ENCODE data around the gene WDFY4.
"Not testable (repeated sequence)": the region's sequence is repeated elsewhere in the genome, so short reads cannot be mapped to it uniquely, and the experiment has no call there.

The WDFY4 gene

DNA sequence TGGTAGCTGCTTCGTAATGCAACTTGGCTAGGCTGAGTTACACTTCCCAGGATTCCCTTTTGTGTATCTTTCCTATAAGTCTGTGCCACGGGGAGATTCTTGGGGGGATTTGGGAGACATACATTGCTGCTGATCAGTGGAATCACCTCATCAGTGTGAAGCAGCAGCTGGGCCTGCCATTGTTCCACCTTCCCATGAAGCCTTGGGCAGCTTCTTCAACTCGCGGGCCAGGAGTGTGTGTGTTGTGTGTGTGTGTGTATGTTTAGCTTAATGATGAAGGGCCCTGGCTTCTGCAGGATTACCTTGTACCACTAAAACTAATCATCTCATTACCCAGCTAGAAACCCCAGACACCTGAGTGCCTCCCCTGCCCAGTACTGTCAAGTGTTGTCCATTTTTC is 46.5 kb upstream of the WDFY4 start:
- Histone ChIP-seq H3K9me3 (ENCODE audit: severe bottlenecking) (peaks cover 5% of the 10 kb centered on the region), H3K4me3 (ENCODE audit: low read depth, low read length) (no peak overlapping the region), H3K36me3 (no peaks in the 10 kb centered on the region), H3K27me3 (ENCODE audit: insufficient read depth, low read depth, severe bottlenecking) (no peaks in the 10 kb centered on the region), H3K27ac (no peak overlapping the region)
- TF ChIP-seq, protein P1, sequence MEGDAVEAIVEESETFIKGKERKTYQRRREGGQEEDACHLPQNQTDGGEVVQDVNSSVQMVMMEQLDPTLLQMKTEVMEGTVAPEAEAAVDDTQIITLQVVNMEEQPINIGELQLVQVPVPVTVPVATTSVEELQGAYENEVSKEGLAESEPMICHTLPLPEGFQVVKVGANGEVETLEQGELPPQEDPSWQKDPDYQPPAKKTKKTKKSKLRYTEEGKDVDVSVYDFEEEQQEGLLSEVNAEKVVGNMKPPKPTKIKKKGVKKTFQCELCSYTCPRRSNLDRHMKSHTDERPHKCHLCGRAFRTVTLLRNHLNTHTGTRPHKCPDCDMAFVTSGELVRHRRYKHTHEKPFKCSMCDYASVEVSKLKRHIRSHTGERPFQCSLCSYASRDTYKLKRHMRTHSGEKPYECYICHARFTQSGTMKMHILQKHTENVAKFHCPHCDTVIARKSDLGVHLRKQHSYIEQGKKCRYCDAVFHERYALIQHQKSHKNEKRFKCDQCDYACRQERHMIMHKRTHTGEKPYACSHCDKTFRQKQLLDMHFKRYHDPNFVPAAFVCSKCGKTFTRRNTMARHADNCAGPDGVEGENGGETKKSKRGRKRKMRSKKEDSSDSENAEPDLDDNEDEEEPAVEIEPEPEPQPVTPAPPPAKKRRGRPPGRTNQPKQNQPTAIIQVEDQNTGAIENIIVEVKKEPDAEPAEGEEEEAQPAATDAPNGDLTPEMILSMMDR (IDR thresholded peaks at IDR 0.05; ENCODE audit: low read depth, low read length), result no peak
- DNase-seq, result no peak

DNA sequence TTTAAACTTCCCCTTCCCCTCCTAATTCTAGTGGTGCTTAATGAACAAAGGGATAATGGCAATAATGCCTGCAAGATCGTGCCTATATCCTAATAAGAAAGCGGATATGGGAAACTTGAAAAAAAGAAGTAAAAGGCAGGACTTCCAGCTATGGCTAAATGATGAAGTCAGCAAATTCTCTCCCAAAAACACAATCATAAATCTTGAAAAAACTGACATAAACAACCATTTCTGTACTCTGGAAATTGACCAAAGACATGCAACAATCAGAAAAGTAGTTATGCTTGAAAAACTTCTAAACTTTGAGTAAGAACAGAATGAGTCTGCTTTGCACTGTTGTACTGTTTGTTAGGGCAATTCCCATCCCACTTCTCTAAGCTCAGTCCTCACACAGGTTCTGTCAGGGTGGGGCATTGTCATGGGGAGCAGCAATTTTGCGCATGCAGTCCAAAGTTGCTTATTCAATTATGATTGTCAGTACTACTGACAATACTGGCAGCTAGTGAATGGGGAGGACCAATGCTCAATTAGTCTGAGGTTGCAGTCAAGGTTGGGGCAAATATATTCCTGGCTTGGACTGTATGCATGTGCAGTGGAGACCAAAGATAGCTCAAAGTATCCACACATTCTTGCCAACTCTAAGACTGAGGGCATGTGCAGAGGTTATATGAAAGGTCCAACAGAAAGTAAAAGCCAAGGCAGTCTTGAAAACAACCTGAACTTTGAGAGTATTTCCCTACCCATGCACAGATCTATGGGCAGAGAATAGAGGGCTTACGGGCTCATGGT is 45.7 kb upstream of the WDFY4 start:
- Histone ChIP-seq H3K4me3 (ENCODE audit: low read depth, low read length) (no peak overlapping the region), H3K36me3 (no peaks in the 10 kb centered on the region), H3K9me3 (ENCODE audit: severe bottlenecking) (peaks cover 6% of the 10 kb centered on the region), H3K27me3 (ENCODE audit: insufficient read depth, low read depth, severe bottlenecking) (no peaks in the 10 kb centered on the region), H3K27ac (no peak overlapping the region)
- no peak for DNase-seq
- TF ChIP-seq, protein P1 (IDR thresholded peaks at IDR 0.05; ENCODE audit: low read depth, low read length), result no peak

DNA sequence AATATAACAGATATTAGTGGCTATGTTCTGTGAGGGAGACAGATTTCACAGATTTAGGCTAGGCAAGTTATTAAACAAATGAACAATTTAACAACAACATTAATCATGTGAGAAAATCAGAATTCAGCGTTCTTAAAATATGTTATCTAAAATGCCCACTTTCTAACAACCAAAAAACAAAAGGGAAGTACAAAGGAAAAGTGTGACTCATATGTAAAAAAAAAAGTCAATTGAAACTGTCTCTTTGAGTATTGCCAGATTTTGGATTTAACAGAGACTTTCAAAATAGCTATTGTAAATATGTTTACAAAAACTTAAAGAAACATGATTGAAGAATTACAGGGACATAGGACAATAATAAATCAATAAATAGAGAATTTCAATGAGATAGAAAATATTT is 45.0 kb upstream of the WDFY4 start:
- no peak overlapping the region for H3K4me3 ChIP-seq (ENCODE audit: low read depth, low read length)
- no peak overlapping the region for H3K27ac ChIP-seq
- peaks cover 6% of the 10 kb centered on the region for H3K9me3 ChIP-seq (ENCODE audit: severe bottlenecking)

DNA sequence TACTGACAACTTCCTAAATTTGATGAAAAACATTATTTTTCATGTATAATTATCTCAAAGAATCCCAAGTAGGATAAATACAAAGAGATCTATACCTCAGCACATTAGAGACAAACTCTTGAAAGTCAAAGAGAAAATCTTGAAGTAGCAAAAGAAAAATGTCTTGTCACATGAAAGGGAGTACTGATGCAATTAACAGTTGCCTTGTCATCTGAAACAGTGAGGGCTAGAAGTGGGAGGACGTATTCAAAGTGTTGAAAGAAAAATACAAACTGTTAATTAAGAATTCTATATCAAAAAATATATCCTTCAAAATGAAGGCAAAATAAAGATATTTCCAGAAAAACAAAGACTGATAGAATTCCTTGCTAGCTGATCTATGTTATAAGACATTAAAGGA is 44.3 kb upstream of the WDFY4 start:
- H3K9me3 ChIP-seq (ENCODE audit: severe bottlenecking), result peaks cover 6% of the 10 kb centered on the region
- TF ChIP-seq, protein P1 (IDR thresholded peaks at IDR 0.05; ENCODE audit: low read depth, low read length), result no peak
- H3K27me3 ChIP-seq (ENCODE audit: insufficient read depth, low read depth, severe bottlenecking), result no peaks in the 10 kb centered on the region
- H3K36me3 ChIP-seq, result no peaks in the 10 kb centered on the region
- no peak overlapping the region for H3K4me3 ChIP-seq (ENCODE audit: low read depth, low read length)
- no peak for DNase-seq
- no peak overlapping the region for H3K27ac ChIP-seq

More for the DNA sequence above, 45.0 kb upstream of the WDFY4 start:
- no peak for DNase-seq
- Histone ChIP-seq H3K36me3 (no peaks in the 10 kb centered on the region), H3K27me3 (ENCODE audit: insufficient read depth, low read depth, severe bottlenecking) (no peaks in the 10 kb centered on the region)
- TF ChIP-seq, protein P1 (IDR thresholded peaks at IDR 0.05; ENCODE audit: low read depth, low read length), result no peak

DNA sequence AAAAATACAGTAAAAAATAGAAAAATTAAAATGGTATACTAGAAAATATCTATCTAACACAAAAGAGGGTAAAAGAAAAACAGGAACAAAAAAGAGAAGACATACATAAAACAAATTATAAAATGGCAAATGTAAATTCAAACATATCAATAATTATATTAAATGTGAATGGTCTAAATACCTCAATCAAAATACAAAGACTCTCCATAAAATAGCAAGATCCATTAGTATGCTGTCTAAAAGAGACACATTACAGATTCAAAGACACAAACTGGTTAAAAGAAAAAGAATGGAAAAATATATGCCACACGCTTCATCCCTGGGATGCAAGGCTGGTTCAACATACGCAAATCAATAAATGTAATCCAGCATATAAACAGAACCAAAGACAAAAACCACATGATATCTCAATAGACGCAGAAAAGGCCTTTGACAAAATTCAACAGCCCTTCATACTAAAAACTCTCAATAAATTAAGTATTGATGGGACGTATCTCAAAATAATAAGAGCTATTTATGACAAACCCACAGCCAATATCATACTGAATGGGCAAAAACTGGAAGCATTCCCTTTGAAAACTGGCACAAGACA is 43.5 kb upstream of the WDFY4 start:
- not testable (repeated sequence) for DNase-seq; H3K36me3 ChIP-seq; H3K27me3 ChIP-seq (ENCODE audit: insufficient read depth, low read depth, severe bottlenecking); H3K4me3 ChIP-seq (ENCODE audit: low read depth, low read length); H3K9me3 ChIP-seq (ENCODE audit: severe bottlenecking); H3K27ac ChIP-seq

DNA sequence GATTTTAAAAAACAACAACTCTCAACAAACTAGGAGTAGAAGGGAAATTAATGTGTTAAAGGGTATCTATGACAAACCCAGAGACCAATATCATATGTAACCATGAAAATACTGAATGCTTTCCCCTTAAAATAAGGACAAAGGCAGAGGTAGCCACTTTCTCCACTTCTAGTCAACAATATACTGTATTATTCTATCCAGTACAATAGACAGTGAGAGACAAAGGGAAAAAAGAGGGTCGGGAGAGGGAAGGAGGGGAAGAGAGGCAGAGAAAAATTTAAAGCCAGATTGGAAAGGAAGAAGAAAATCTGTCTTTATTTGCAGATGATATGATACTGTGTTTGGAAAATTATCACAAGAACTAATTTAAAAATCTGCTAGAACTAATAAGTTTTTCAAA is 39.1 kb upstream of the WDFY4 start:
- H3K9me3 ChIP-seq (ENCODE audit: severe bottlenecking), result peaks cover 6% of the 10 kb centered on the region
- H3K27ac ChIP-seq, result no peak overlapping the region
- H3K27me3 ChIP-seq (ENCODE audit: insufficient read depth, low read depth, severe bottlenecking), result no peaks in the 10 kb centered on the region
- no peaks in the 10 kb centered on the region for H3K36me3 ChIP-seq
- no peak for DNase-seq
- H3K4me3 ChIP-seq (ENCODE audit: low read depth, low read length), result no peak overlapping the region
- TF ChIP-seq, protein P1 (IDR thresholded peaks at IDR 0.05; ENCODE audit: low read depth, low read length), result no peak

DNA sequence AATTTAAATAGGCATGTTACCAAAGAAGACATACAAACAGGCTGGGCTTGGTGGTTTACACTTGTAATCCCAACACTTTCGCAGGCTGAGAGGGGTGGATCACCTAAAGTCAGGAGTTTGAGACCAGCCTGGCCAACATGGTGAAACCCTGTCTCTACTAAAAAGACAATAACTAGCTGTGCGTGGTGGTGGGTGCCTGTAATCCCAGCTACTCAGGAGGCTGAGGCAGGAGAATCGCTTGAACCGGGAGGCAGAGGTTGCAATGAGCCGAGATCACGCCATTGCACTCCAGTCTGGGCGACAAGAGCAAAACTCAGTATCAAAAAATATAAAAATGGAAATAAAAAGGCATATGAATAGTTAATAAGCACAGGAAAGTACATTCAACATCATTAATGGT is 37.6 kb upstream of the WDFY4 start:
- DNase-seq; H3K36me3 ChIP-seq; H3K4me3 ChIP-seq (ENCODE audit: low read depth, low read length); H3K27ac ChIP-seq; H3K9me3 ChIP-seq (ENCODE audit: severe bottlenecking); H3K27me3 ChIP-seq (ENCODE audit: insufficient read depth, low read depth, severe bottlenecking): not testable (repeated sequence)
